ENCODE measurements around the gene MACROD1. TPM values are rescaled to one million over a fixed set of nuclear protein-coding genes. Genes with fewer than 3 reads are reported as not detected.

MACROD1 gene
- total and polyA plus RNA-seq, 10 of the 15 experiments (the other 5 are each of a cell fraction or from before 2014, with no cell fraction given): 1.2 to 22.7 (median 11.3) TPM; not detected in 1

DNA sequence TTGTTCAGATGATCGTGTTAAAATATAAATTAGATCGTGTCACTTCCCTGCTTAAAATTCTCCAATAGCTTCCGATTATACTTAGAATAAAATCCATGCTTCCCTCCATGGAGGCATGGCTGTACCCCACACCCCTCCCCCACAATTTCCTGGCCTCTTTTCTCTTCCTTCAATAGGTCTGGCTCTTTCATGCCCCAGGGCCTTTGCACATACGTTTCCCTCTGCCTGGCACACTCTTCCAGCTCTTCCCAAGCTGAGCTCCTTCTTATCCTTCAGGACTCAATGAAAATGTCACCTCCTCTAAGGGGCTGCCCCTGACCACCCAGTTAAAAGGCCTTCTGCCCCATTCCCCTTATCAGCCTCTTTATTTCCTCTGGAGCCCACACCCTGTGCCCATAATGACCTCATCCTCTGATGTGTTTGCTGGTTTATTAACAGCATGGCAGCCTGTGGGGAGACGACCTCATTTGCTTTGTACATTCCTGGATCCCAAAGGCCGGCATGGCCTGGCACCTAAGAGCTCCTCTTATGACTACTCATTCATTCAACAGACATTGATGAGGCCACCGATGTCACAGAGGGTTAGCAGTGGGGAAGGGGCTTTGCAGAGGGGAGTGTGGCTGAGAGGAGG lies 139.2 kb downstream of the MACROD1 start:
- no peaks in the 10 kb centered on the region for H3K79me2 ChIP-seq (ENCODE audit: control insufficient read depth, insufficient read depth, low read length)
- H4K20me1 ChIP-seq (ENCODE audit: control insufficient read depth, insufficient read depth): no peaks in the 10 kb centered on the region
- H3K9ac ChIP-seq (ENCODE audit: control insufficient read depth, insufficient read depth, low read length): no peak overlapping the region
- no peaks in the 10 kb centered on the region for H3K9me3 ChIP-seq (replicated peaks; ENCODE audit: control insufficient read depth, insufficient read depth, low read length)
- intact Hi-C loops (cut with micrococcal nuclease; ENCODE audit: unreplicated experiment): no loop called here
- H3K4me2 ChIP-seq (ENCODE audit: control insufficient read depth, insufficient read depth): no peak overlapping the region
- no peaks in the 10 kb centered on the region for H3K36me3 ChIP-seq (ENCODE audit: control insufficient read depth in 2 of 2, insufficient read depth in 2 of 2, low read length in 1 of 2)
- 39% methylated on average over 7 of the region's 7 CpGs for WGBS (ENCODE audit: insufficient coverage, insufficient replicate concordance, low lambda C conversion rate, missing lambda C conversion rate)
- CTCF ChIA-PET: no interaction called here
- ATAC-seq (no peak), FAIRE-seq (no peak), DNase-seq (ENCODE audit: low read depth, low spot score) (no peak)
- RAD21 ChIA-PET (ENCODE audit: unreplicated experiment): interaction anchor here (0.6 kb wide), 1 partner anchor 174 kb away, joined by 4 read pairs; no protein-coding TSS in a partner anchor
- H2AFZ ChIP-seq (ENCODE audit: control insufficient read depth, low read depth, low read length): no peak overlapping the region
- TF ChIP-seq MYC (IDR thresholded peaks at IDR 0.05; ENCODE audit: insufficient read depth, insufficient read length, insufficient replicate concordance, low read length, severe bottlenecking) (no peak), CBX3 (IDR thresholded peaks at IDR 0.05; ENCODE audit: borderline replicate concordance, low read depth) (no peak), ZNF622 (IDR thresholded peaks at IDR 0.05) (no peak), ZNF384 (IDR thresholded peaks at IDR 0.05; ENCODE audit: borderline replicate concordance, low read depth, low read length) (no peak), PAX8 (IDR thresholded peaks at IDR 0.05) (no peak), EZH2 (IDR thresholded peaks at IDR 0.05; ENCODE audit: borderline replicate concordance, control insufficient read depth, low read depth, low read length) (no peak), E2F4 (IDR thresholded peaks at IDR 0.05; ENCODE audit: low read depth, low read length) (no peak), STAT1 (conservative IDR thresholded peaks at IDR 0.05) (no peak), TAF1 (IDR thresholded peaks at IDR 0.05; ENCODE audit: borderline replicate concordance, low read depth, low read length) (no peak), ASH2L (IDR thresholded peaks at IDR 0.05; ENCODE audit: borderline replicate concordance, low read depth) (no peak), TARDBP (IDR thresholded peaks at IDR 0.05; ENCODE audit: borderline replicate concordance) (no peak), ZNF207 (IDR thresholded peaks at IDR 0.05; ENCODE audit: borderline replicate concordance) (no peak), MTA2 (IDR thresholded peaks at IDR 0.05; ENCODE audit: low read depth) (no peak), ZZZ3 (IDR thresholded peaks at IDR 0.05; ENCODE audit: control insufficient read depth, insufficient read length, low read depth) (no peak)
- TF ChIP-seq, protein P1, sequence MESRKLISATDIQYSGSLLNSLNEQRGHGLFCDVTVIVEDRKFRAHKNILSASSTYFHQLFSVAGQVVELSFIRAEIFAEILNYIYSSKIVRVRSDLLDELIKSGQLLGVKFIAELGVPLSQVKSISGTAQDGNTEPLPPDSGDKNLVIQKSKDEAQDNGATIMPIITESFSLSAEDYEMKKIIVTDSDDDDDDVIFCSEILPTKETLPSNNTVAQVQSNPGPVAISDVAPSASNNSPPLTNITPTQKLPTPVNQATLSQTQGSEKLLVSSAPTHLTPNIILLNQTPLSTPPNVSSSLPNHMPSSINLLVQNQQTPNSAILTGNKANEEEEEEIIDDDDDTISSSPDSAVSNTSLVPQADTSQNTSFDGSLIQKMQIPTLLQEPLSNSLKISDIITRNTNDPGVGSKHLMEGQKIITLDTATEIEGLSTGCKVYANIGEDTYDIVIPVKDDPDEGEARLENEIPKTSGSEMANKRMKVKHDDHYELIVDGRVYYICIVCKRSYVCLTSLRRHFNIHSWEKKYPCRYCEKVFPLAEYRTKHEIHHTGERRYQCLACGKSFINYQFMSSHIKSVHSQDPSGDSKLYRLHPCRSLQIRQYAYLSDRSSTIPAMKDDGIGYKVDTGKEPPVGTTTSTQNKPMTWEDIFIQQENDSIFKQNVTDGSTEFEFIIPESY (IDR thresholded peaks at IDR 0.05): no peak
- no peaks in the 10 kb centered on the region; a peak in 2 of 4 replicates for H3K27me3 ChIP-seq (replicated peaks in 1 of 2; ENCODE audit: control insufficient read depth in 2 of 2, insufficient read depth in 2 of 2, low read length in 1 of 2)
- SMC1A ChIA-PET (ENCODE audit: uncharacterized antibody, unreplicated experiment): interaction anchor here (0.7 kb wide), 1 partner anchor 91 kb away, joined by 3 read pairs; no protein-coding TSS in a partner anchor
- POLR2A ChIA-PET: interaction anchor here (0.6 kb wide), 1 partner anchor 50 kb away, joined by 6 read pairs; no protein-coding TSS in a partner anchor
- no peak overlapping the region for H3K27ac ChIP-seq (ENCODE audit: control insufficient read depth, insufficient read depth)
- no TSS peak for BruUV-seq (replicated peaks)
- in situ Hi-C loops (cut with MboI): no loop called here
- no peaks in the 10 kb centered on the region for H3K4me1 ChIP-seq (ENCODE audit: control insufficient read depth, insufficient read depth, low read length)
- no peak overlapping the region for H3K4me3 ChIP-seq

All from GM12878 (cell line).